Measurements from ENCODE around the gene IQGAP2. TPM values are rescaled to one million over a fixed set of nuclear protein-coding genes. Genes with fewer than 3 reads are reported as not detected.

The IQGAP2 gene
- total RNA-seq, 6 experiments from 2014 or later: 96.4 to 152 (median 123) TPM

DNA sequence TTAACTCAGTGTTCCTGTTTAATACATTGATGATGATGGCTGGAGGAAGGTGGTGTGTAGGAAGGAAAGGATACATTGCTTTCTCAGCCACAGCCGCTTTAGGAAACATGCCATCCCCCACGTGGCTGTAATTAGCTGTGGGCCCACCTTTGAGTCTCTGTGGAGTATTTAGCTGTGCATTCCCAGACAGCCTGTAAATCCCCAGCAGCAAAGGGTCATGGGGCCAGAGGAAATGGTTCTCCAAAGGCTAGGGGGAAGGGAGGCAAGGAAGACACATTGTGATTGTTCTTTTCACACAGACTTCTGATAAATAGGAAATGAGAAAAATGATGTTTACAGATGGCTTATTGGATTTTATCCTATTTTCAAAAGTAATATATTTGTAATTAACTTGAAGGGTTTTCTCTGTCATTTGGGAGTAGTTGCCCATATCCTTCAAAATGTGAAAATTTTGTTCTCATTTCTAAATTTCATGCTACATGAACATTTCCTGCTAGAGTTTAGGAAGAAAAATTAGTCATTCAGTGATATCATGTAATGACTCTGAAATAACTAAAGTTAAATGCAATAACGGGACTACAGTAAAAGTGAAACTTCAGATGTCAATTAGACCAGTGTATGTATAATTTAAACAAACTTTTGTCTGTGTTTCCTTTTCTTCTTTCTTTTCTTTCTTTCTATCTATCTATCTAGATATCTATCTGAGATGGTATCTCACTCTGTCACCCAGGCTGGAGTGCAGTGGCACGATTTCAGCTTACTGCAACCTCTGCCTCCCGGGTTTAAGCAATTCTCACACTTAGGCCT, 288.6 kb downstream of the IQGAP2 start:
- Histone ChIP-seq H3K27ac (peak overlapping the region; percentile 6 to 60 (median 21)), H3K27me3 (no peaks in the 10 kb centered on the region), H3K9me3 (no peaks in the 10 kb centered on the region), H3K4me3 (no peak overlapping the region), H3K36me3 (peaks cover 0 to 38% (median 16%) of the 10 kb centered on the region in 4 donors), H3K4me1 (no peaks in the 10 kb centered on the region)
- intact Hi-C loops (cut with DNase I): no loop called here
- 47% methylated on average over 4 of the region's 5 CpGs for WGBS (ENCODE audit: insufficient coverage, low coverage, low lambda C conversion rate, missing lambda C conversion rate)
- TF ChIP-seq, protein P1, sequence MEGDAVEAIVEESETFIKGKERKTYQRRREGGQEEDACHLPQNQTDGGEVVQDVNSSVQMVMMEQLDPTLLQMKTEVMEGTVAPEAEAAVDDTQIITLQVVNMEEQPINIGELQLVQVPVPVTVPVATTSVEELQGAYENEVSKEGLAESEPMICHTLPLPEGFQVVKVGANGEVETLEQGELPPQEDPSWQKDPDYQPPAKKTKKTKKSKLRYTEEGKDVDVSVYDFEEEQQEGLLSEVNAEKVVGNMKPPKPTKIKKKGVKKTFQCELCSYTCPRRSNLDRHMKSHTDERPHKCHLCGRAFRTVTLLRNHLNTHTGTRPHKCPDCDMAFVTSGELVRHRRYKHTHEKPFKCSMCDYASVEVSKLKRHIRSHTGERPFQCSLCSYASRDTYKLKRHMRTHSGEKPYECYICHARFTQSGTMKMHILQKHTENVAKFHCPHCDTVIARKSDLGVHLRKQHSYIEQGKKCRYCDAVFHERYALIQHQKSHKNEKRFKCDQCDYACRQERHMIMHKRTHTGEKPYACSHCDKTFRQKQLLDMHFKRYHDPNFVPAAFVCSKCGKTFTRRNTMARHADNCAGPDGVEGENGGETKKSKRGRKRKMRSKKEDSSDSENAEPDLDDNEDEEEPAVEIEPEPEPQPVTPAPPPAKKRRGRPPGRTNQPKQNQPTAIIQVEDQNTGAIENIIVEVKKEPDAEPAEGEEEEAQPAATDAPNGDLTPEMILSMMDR (IDR thresholded peaks at IDR 0.05): no peak
- no peak for TF ChIP-seq POLR2A (IDR thresholded peaks at IDR 0.05)
- peak; percentile 58 to 86 (median 72) for ATAC-seq
- peak in 1 of 3 donors; percentile 27 for DNase-seq

DNA sequence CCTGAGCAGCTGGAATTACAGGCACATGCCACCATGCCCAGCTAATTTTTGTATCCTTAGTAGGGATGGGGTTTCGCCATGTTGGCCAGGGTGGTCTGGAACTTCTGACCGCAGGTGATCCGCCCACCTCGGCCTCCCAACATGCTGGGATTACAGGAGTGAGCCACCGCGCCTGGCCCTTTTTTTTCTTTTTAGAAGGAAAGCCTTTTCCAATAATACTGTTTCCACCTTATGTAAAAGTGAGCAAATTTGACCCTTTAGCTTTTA, 289.1 kb downstream of the IQGAP2 start:
- peak overlapping the region in 2 of 3 donors; percentile 21 to 60 for H3K27ac ChIP-seq
- DNase-seq (no peak), ATAC-seq (no peak)
- peaks cover 0 to 36% (median 16%) of the 10 kb centered on the region in 4 donors for H3K36me3 ChIP-seq
- 93% methylated on average over 5 of the region's 6 CpGs for WGBS (ENCODE audit: insufficient coverage, low coverage, low lambda C conversion rate, missing lambda C conversion rate)
- no peaks in the 10 kb centered on the region for H3K27me3 ChIP-seq
- intact Hi-C loops (cut with DNase I): no loop called here
- H3K9me3 ChIP-seq: no peaks in the 10 kb centered on the region
- no peak overlapping the region for H3K4me3 ChIP-seq
- no peaks in the 10 kb centered on the region for H3K4me1 ChIP-seq
- no peak for TF ChIP-seq POLR2A (IDR thresholded peaks at IDR 0.05)
- TF ChIP-seq, protein P1 (IDR thresholded peaks at IDR 0.05): no peak

DNA sequence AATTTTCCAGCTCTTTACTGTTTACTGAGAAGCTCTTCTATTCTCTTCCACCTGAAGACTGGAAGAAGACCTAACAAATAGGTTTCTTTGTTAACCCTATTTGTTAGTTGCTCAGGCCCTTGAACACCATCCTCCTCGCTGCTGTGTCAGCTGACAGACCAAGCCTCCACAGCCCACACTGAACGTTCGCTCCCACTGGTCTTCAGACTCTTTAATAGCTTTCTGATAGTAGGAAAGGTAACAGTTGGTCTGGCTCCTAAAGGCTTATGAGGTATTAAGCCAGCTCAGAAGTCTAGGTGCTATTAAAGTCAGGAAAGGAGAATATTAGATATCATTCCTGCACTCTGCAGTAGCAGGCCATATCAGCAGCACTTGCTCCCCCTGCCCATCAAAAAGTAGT, 289.6 kb downstream of the IQGAP2 start:
- Histone ChIP-seq H3K9me3 (no peaks in the 10 kb centered on the region), H3K27me3 (no peaks in the 10 kb centered on the region), H3K4me1 (no peaks in the 10 kb centered on the region), H3K36me3 (peaks cover 0 to 33% (median 16%) of the 10 kb centered on the region in 4 donors), H3K4me3 (no peak overlapping the region), H3K27ac (peak overlapping the region in 2 of 3 donors; percentile 21 to 60)
- ATAC-seq (no peak), DNase-seq (no peak)
- WGBS (ENCODE audit: insufficient coverage, low coverage, low lambda C conversion rate, missing lambda C conversion rate): 92% methylated on average over 3 of the region's 3 CpGs
- intact Hi-C loops (cut with DNase I): no loop called here
- no peak for TF ChIP-seq POLR2A (IDR thresholded peaks at IDR 0.05)
- TF ChIP-seq, protein P1 (IDR thresholded peaks at IDR 0.05): no peak

DNA sequence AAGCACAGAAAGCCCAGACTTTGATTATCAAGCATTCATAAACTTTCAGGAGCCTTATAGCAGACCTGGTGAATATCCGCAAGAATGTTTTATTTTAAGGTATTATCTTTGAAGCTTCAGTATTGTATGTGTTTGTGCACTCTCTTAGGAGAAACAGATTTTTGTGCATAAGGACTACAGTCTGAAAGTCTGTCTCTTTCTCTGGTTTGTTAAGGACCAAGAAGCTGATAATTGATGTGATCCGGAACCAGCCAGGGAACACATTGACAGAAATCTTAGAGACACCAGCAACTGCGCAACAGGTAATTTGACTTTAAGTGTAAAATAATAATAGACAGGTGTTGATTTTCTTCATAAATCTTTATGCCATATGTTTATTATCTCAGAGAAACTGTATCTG, 290.1 kb downstream of the IQGAP2 start:
- peaks cover 0 to 36% (median 16%) of the 10 kb centered on the region in 4 donors for H3K36me3 ChIP-seq
- 62% methylated on average over 3 of the region's 3 CpGs for WGBS (ENCODE audit: insufficient coverage, low coverage, low lambda C conversion rate, missing lambda C conversion rate)
- ATAC-seq (no peak), DNase-seq (no peak)
- TF ChIP-seq, protein P1 (IDR thresholded peaks at IDR 0.05): no peak
- TF ChIP-seq POLR2A (IDR thresholded peaks at IDR 0.05): no peak
- no peaks in the 10 kb centered on the region for H3K4me1 ChIP-seq
- intact Hi-C loops (cut with DNase I): no loop called here
- no peaks in the 10 kb centered on the region for H3K9me3 ChIP-seq
- no peaks in the 10 kb centered on the region for H3K27me3 ChIP-seq
- H3K4me3 ChIP-seq: no peak overlapping the region
- H3K27ac ChIP-seq: no peak overlapping the region

Data from right lobe of liver (tissue), 6 donors.